Cerebellar nuclear complex (tissue), 1 donor: ENCODE data around the gene GNAI1.

Source experiments
- DNase-seq, 2 experiments: peaks; one replicate each; lab custom pipeline; 2025; lab: John Stamatoyannopoulos, UW

GNAI1 gene

GRCh38 chr7:80159802-80160201 lies 25.2 kb downstream of the GNAI1 start:
- no peak for DNase-seq

- DNase-seq = no peak
Measured at GRCh38 chr7:80161466-80161865, 26.8 kb downstream of the GNAI1 start.

- DNase-seq = no peak
Measured at GRCh38 chr7:80165177-80165576, 30.5 kb downstream of the GNAI1 start.

DNA sequence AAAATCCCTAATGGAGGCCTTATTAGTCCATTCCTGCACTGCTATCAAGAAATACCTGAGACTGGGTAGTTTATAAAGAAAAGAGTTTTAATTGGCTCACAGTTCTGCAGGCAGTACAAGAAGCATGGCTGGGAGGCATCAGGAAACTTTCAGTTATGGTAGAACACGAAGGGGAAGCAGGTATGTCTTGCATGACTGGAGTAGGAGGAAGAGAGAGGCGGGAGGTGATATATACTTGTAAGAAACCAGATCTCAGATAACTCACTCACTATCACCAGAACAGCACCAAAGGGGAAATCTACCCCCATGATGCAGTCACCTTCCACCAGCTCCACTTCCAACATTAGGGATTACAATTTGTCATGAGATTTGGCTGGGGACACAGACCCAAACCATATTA lies 35.8 kb downstream of the GNAI1 start:
- DNase-seq = no peak

DNA sequence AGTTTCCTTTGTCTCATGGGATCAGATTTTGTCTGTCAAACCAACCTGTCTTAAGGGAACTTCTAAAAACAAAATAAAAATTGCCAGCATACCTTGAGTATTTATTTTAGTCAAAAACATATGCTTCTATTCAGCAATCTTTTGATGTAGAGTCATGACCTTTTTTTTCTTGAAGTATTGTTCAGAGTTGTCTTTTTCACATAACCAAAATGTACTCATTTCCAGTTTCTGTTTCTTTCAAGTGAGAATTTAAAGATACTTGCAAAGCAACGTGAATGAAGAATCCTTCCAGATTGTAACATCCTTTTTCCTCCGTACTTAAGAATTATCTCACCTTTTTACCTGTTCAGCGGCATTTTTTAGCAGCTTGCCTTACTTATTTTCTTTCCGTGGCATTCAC lies 37.8 kb downstream of the GNAI1 start:
- no peak for DNase-seq

DNA sequence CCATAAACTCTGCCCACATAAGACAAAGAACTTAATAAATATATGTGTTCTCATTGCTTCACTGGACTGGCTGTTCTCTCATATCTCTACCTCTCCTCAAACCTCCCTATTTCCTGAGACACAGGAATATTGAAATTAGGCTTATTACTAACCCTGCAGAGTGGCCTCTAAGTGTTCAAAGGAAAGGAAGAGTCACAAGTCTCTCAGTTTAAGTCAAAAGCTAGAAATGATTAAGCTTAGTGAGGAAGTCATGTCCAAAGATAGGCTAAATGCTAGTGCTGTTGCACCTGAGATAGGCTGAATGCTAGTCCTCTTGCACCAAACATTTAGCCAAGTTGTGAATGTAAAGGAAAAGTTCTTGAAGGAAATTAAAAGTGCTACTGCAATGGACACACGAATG lies 41.1 kb downstream of the GNAI1 start:
- DNase-seq = no peak

DNA sequence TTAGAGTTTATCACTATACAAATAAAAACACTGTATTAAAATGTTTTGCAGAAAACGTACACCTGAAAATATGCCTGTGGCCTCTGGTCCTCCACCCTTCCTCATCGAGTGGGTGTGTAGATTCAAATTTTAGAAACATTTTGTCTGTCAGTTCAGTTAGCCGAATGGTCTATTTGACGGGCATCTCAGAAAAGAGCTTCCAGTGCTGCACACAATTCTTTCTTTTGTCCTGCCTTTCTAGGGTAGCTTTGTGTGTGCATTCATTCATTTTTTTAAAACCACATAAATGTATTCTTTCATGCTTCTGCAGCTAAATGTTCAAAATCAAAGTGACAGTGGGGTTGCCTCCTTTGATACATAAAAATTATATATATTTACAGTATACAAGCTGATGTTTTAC lies 46.8 kb downstream of the GNAI1 start:
- DNase-seq = no peak

GRCh38 chr7:80182630-80183276 lies 48.1 kb downstream of the GNAI1 start:
- no peak for DNase-seq

- no peak for DNase-seq
Measured at GRCh38 chr7:80183351-80183750, 48.7 kb downstream of the GNAI1 start.

DNA sequence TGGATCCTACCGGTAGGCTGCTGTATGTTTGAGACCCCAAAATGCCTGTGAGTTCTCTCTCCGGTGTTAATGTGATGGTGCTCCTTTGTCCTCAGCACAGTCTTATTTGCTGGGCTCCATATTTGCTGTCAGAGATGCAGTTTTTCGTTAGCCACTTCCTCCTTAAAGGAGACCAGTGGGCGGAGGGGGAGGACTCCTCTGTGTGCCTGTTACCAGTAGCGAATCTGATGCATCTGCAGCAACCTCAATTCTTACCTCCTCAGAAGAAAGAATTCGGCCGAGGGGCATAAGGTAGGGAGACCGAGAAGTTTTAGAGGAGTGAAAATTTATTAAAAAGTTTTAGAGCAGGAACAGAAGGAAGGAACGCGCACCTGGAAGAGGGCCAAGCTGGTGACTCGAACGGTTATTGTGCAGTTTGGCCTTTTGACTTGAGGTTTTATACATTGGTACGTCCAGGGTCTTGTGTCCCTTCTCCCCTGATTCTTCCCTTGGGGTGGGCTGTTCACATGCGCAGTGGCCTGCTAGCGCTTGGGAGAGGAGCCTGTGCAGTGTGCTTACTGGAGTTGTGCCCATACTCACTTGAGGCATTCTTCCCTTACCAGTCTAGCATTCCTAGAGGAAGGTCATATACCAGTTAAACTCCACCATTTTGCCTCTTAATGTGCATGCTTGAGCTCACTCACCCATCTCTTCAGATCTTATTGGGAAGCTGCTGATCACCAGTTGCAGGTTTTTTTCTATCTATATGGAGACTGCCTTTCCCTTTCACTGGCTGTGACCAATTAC lies 49.5 kb downstream of the GNAI1 start:
- DNase-seq = no peak

DNA sequence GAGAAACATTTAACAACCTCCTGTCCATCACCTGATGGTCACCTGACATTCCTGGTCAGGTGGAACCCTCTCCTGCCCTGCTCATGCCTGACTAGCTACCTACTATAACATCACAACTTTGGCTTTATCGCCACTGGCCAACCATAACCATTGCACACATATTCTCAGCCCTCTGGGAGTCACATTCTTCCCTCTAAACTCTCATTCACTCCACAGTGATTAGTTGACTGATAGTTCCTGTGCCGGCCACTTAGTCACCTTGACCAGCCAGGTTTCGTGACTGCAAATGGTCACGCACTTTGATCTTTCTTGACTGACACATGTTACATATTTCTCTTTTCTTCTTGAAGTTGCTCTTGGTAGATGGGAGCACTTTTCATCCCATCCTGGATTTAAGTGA lies 50.1 kb downstream of the GNAI1 start:
- no peak for DNase-seq

DNA sequence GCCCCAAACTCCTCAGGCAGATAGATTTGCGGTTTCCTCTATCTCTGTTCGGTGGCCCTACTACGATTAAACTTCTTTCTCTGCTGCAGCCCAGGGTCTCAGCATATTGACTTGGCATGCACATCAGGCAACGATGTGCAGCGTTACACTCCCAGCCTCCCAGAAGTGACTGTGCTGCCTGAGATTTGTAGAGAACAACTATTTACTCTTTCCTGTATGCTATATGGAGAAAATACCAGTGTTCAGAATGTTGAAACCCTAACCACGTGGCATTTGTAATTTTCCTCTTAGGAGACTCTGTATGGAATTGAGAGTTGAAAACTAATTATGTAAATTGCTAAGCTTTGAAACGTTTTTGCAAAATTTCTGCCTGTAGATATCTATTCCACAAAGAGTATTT lies 50.9 kb downstream of the GNAI1 start:
- no peak for DNase-seq

DNA sequence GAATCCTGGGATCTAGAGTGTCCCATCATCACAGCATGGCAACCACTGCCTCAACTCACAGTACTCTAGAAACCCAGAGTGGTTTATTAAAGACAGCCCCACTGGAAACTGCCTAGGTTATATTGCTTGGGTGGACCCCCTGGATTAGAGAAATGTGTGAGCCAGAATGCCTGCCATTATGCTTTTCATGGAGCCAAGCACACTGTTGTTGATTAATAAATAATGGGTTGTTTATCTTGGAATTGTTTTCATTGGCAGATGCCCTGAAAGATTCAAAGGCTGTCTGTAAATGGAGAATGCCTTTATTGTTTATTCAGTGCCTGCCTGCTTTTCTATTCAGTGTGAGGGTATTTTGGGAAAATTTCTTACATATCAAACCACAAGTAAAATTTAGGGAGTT lies 52.1 kb downstream of the GNAI1 start:
- DNase-seq = no peak

DNA sequence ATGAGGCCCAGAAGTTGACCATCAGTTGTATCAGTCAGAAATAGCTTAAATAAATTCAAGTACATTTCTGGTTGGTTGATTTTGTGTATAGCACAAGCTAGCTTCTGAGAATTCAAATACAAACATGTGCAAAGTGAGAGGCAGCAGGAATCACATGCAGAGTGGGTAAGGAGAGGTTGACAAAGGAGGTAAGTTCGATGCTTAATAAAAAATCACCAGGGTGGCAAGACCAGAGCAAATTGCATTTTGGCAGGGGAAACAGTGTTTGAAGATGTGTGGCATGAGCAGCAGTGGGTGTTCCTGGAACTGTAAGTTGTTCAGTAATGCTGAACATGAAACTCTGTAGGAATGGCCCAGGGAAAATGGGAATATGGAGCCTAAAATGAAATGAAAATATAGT lies 52.6 kb downstream of the GNAI1 start:
- DNase-seq = no peak

DNA sequence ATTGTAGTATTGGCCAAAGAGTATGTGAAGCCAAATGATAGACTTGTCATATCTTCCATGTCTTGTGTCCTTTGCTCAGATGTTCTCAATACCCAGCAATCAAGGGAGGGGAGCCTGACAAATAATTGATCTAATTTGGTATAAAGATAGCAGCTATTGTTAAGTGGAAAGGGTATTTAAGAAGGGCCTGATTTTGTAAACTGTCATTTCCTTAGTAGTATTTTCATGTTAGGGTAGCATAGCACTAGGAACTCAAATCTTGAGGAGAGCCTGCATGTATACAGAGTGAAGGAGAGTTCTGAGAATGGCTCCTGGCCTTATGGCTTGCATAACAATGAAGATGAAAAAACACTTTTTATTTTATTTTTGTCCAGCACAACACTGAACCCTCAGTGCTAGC lies 53.1 kb downstream of the GNAI1 start:
- no peak for DNase-seq

DNA sequence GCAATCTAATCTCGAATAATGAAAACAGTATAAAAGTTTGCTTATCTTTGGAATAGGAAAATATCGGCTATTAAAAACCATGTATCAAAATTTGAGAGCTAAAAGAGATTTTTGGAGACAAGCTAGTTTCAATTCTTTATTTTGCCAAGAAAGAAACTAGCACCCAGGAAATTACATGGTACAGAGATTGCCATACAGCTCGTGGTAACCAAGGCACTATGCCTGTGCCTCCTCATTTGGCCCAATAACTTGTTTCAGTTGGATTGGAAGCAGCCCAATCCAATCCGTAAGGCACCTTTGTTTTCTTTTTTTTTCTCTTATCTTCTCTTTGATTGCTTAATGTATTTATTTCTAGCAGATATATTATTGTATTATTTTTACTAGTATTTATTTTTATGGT lies 55.0 kb downstream of the GNAI1 start:
- no peak for DNase-seq

DNA sequence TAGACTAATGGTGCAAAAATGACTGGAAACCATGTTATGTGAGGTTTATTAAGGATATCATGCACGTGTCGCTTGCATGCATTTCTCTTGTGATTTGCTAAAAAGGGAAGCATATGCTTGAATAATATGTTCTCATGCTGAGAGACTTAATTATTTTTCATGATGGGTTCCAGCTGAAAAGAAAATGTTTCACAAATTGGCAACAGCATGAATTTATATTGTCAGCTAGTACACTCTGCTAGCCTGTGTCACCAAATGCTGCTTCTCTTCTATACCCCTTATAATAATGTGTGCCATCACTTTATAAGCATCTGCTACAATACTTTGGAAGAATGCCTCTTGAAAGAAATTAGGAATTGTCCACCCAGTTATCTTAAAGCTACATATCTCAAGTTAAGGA lies 63.0 kb downstream of the GNAI1 start:
- no peak for DNase-seq

- no peak for DNase-seq
Measured at GRCh38 chr7:80199051-80199450, 64.4 kb downstream of the GNAI1 start.

- DNase-seq = no peak
Measured at GRCh38 chr7:80204454-80204853, 69.8 kb downstream of the GNAI1 start.

DNA sequence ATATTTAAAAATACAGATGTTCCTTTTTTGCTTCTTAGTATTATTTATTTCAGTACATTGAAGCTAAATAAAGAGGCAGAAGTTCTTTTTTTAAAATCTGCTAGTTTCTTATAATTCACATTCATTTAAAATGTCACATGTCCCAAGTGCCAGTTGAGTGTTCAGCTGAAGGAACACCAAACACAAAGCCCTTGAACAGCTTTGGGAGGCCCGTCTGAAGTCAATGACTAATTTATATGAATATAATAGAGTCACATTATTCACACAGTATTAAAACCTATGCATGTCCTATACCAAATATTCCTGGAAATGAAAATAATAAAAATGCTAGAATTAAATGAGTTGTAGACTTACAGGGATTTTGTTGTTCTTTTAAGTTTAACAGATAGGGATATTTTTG lies 70.3 kb downstream of the GNAI1 start:
- DNase-seq = no peak

DNA sequence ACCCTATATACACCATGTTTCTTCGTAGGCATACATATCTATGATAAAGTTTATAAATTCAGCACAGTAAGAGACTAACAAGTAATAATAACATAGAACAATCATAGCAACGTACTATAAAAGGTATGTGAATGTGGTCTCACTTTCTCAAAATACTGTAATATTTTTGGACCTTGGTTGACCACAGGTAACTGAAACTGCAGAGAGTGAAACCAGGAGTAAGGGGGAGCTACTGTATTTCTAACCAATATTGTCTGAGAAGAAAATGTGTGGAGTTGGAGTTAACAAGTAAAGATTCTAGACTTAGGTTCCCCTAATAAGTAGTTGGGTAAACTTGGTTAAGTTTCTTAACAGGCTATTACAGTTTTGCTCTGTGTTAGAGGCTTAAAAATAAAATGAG lies 72.1 kb downstream of the GNAI1 start:
- DNase-seq = no peak

DNA sequence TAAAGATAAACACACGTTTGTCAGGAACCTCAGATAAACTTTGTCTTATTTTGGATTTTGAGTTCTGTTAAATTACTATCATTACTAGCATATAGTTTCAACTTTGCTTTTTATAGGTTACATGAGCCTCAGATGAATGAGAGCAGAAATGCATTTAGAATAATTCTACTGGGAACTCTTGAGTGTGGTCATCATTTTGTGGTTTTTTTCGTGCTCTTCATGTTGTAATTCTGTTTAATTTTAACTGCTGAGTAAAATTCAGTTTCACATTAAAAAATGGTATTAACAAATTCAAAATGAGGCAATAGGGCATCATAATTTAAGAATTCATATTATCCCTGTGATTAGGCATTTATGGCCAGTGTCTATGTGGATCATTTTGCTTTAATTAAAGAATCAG lies 72.9 kb downstream of the GNAI1 start:
- no peak for DNase-seq

- no peak for DNase-seq
Measured at GRCh38 chr7:80208700-80209099, 74.1 kb downstream of the GNAI1 start.

DNA sequence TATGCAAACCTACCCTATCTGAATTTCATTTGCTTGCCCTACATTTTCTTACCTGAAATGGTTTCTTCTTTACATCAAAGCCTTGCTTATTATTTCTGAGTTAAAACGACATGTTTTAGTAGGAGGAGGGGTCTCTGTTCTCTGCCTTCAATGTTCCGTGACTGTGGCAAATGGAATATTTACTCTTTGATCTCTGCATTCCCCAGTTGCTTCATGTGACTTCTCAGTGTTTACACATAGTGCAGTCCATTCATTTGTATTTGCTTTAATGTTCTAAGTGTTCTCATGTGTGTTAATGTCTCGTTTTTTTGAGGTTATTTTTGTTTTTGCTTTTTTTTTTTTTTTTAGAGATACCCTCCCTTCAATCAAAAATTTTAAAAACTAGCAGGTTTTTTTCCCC lies 75.8 kb downstream of the GNAI1 start:
- DNase-seq = no peak
